AG09319 (cell line): ENCODE results near the gene EDIL3.

Experiments used
- DNase-seq: peaks from one replicate; pipeline ENCODE4 v3.0.0-alpha.2; 2010; ENCODE audit warnings: low read depth; ENCODE audit errors: extremely low read depth
- TF ChIP-seq, protein P1 (sequence below): IDR thresholded peaks from 2 replicates; pipeline ENCODE4 v1.5.1; 2011; ENCODE audit warnings: low read depth, mild to moderate bottlenecking, inconsistent platforms, low read length, moderate library complexity

EDIL3 gene

DNA sequence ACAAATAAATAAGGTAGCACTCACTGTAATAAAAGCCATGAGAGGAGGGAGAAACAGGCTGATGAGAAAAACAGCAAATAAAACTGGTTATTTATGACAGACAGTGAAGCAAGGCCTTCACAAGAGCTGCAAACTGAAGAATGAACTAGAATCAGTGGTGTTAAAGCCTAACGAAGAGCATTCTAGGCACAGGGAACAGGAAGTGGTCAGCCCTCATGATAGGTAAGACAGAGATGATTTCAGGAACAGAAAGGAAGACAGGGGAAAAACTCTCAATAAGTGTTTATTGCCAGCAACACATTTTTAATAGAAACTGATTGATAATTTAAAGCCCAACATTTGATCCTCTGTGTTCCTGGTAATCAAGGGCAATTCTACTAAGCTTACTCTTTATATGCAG, 124.5 kb downstream of the EDIL3 start:
- no peak for DNase-seq
- TF ChIP-seq, protein P1, sequence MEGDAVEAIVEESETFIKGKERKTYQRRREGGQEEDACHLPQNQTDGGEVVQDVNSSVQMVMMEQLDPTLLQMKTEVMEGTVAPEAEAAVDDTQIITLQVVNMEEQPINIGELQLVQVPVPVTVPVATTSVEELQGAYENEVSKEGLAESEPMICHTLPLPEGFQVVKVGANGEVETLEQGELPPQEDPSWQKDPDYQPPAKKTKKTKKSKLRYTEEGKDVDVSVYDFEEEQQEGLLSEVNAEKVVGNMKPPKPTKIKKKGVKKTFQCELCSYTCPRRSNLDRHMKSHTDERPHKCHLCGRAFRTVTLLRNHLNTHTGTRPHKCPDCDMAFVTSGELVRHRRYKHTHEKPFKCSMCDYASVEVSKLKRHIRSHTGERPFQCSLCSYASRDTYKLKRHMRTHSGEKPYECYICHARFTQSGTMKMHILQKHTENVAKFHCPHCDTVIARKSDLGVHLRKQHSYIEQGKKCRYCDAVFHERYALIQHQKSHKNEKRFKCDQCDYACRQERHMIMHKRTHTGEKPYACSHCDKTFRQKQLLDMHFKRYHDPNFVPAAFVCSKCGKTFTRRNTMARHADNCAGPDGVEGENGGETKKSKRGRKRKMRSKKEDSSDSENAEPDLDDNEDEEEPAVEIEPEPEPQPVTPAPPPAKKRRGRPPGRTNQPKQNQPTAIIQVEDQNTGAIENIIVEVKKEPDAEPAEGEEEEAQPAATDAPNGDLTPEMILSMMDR, result no peak

DNA sequence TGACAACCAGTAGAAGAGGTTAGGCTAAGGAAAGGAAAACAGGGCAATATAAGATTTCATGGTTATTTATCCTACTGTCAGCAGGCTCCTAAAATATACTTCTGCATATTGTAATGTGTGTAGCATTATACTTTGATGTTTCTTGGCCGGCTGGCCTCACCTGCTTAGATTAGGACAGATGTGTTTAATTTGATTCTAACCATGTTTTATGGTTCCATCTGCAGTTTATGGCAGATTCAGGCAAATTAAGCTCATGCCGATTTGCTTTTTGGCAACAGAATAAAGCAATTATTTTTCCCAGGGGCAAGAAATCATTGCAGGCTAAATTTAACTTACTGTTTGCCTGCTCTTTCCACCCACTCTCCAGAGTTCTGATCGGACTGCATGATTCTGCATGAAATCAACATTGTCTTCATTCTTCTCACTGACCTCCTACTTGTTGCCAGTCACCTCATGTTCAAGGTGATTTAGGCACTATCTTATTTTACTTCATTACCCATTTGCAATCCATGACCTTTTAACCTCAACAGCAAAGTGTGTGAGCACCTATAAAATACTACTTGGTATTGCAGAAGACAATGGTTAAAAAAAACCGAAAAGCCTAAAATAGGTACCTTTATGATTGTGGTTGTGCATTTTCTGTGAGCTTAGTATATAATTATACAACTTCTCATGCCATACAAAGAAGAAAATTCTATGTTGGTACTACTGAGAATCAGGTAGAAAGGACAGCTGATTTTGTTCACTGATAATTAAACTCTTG, 125.2 kb downstream of the EDIL3 start:
- no peak for DNase-seq

DNA sequence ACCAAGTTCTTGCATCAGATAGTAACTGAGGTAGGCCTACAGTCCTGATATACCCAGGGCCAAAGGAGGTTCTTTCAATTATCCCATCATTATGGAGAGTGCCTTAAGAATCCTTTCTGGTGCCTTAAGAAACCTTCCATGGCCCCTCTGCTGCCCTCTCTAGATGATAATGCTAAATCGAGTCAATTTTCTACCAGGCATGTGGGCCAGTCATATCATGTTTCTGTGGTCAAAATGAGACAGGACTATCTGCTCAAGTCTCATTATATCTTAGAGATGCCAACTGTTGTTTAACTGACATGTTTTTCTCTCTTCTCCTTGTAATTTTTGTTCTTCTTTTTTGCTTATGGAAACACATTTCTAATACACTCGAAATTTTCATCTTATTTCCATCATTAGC, 127.6 kb downstream of the EDIL3 start:
- no peak for DNase-seq
- TF ChIP-seq, protein P1, result no peak

More for the DNA sequence above, 125.2 kb downstream of the EDIL3 start:
- TF ChIP-seq, protein P1, result no peak

DNA sequence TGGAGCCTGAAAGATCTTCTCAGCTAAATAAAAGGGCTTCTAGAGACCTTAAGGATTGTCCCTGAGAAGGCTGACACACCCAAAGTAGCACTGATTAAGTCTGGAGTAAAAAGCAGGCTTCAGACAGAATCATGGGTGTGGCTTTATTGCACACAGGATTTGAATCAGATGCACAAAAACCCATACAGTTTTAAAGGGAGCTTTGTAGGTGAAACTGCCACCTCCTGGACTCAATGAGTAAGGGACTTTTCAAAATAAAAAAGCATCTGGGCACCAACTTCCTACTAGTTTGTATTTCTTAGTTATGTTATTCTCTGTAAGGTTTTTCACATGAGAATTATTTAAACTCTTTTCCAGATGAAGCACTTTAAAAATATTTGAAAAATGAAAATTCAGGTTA, 129.4 kb downstream of the EDIL3 start:
- DNase-seq, result peak; percentile 31

DNA sequence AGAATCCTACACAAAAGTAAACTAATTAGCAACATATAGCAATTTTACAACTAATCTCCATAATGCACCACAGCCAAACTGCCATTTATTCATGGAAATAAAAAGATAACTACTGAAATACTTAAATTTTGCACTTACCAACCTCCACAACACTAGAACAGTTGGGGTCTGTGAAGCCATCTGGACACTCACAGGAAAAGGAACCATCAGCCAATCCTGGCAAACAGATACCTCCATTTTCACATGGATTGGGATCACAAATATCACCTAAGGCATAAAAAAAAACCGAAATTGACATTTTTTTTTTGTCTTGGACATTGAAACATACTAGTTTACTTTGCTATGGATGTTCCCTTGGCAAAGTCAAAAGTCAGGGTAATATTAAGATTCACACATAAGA, 130.7 kb downstream of the EDIL3 start:
- DNase-seq, result no peak
- TF ChIP-seq, protein P1, result no peak

More for the DNA sequence above, 129.4 kb downstream of the EDIL3 start:
- TF ChIP-seq, protein P1, result peak; percentile 57

DNA sequence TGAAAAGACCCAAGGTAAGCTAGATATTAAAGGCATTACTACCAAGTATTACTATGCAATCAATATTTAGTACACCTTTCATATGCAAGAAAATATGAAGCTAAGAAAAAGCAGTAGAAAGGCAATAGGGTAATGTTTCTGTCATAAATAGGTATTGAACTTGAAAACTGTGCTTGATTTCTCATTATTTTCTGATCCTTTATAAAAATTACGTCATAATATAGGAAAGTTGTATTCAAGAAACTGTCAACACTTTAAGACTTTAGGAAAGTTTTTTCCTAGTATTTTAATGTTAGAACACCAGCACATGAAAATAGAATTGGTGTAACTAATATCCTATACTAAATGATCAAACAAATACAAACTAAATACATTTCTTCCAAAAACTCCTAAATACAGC, 133.2 kb downstream of the EDIL3 start:
- DNase-seq, result no peak
- TF ChIP-seq, protein P1, result no peak

DNA sequence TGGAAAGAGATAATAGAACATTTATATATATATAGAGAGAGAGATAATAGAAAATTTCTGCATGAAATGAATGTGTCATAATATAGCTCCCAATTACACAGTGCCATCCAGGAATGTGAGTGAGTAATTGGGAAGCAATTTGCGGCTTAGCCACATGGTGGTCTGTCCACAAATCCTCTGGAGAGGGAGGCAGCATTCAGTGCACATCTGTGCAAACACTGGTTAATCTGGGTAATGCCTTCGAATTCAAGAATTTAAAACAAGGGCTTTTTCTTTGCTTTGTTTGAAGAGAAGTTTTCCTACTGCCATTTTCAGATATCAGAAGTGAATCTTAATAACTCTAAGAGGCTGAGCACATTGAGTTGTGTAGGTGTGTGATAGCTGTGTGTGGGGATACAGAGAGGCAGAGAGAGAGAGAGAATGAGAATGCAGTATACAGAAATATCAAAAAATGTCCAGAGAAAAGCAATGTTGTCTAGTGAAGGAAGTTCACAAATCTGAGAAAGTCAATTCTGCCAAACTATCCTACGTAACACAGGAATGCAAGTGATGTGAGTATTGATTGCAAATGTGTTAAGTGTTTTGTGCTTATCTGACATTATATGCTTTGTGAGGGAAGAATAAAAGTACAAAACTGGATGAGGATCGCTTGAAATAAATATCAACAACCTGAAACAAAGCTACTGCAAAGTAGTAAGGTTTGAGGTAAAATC, 134.6 kb downstream of the EDIL3 start:
- DNase-seq, result no peak
- TF ChIP-seq, protein P1, result no peak
